ENCODE results near the gene KAT7. TPM values are rescaled to one million over a fixed set of nuclear protein-coding genes. Genes with fewer than 3 reads are reported as not detected.

Gene KAT7
- total and polyA plus RNA-seq, 2 experiments from 2014 or later = 20.9 to 27.5 TPM

- Histone ChIP-seq H3K9me2 (ENCODE audit: insufficient read depth) (no peaks in the 10 kb centered on the region), H3K79me2 (ENCODE audit: insufficient read depth) (no peaks in the 10 kb centered on the region), H4K20me1 (ENCODE audit: insufficient read depth) (no peaks in the 10 kb centered on the region), H3K27ac (no peak overlapping the region), H3K36me3 (ENCODE audit: low read depth) (no peaks in the 10 kb centered on the region), H3K9ac (peak overlapping the region; percentile 64), H2AFZ (peak overlapping the region; percentile 80), H3K9me3 (ENCODE audit: low read depth) (no peaks in the 10 kb centered on the region), H3K4me2 (ENCODE audit: unreplicated experiment) (peak overlapping the region; percentile 46), H3F3A (ENCODE audit: insufficient read depth) (peaks cover 19% of the 10 kb centered on the region), H3K27me3 (replicated peaks; ENCODE audit: insufficient read depth) (no peaks in the 10 kb centered on the region), H3K4me3 (peak overlapping the region; percentile 74), H3K4me1 (ENCODE audit: insufficient read depth) (no peaks in the 10 kb centered on the region)
- WGBS, 2 experiments (ENCODE audit: low coverage in 1 of 2, low lambda C conversion rate in 2 of 2, missing lambda C conversion rate in 2 of 2) = 6% methylated on average over 26 to 34 of the region's 61 CpGs
- peak; percentile 65 for DNase-seq
- in situ Hi-C loops (cut with MboI) = loop anchor here (10.0 kb wide), 1 partner anchor 286 kb away; no protein-coding TSS in a partner anchor
- no peak for TF ChIP-seq EZH2 (IDR thresholded peaks at IDR 0.05; ENCODE audit: insufficient read depth, poor library complexity, severe bottlenecking)
- no peak for TF ChIP-seq EZH2phosphoT487 (IDR thresholded peaks at IDR 0.05; ENCODE audit: insufficient read depth, low read depth)
Measured at GRCh38 chr17:49850772-49851386, 62.4 kb downstream of the KAT7 start.

GRCh38 chr17:49851387-49852291 lies 63.2 kb downstream of the KAT7 start:
- H3K27ac ChIP-seq = no peak overlapping the region
- H4K20me1 ChIP-seq (ENCODE audit: insufficient read depth) = no peaks in the 10 kb centered on the region
- no peaks in the 10 kb centered on the region for H3K9me3 ChIP-seq (ENCODE audit: low read depth)
- H3K4me3 ChIP-seq = peak overlapping the region; percentile 74
- H3K4me2 ChIP-seq (ENCODE audit: unreplicated experiment) = peak overlapping the region; percentile 46
- in situ Hi-C loops (cut with MboI) = loop anchor here (10.0 kb wide), 1 partner anchor 287 kb away; no protein-coding TSS in a partner anchor
- H3K79me2 ChIP-seq (ENCODE audit: insufficient read depth) = no peaks in the 10 kb centered on the region
- no peaks in the 10 kb centered on the region for H3K4me1 ChIP-seq (ENCODE audit: insufficient read depth)
- H2AFZ ChIP-seq = peak overlapping the region; percentile 80
- H3K9me2 ChIP-seq (ENCODE audit: insufficient read depth) = no peaks in the 10 kb centered on the region
- peak overlapping the region; percentile 64 for H3K9ac ChIP-seq
- no peaks in the 10 kb centered on the region for H3K36me3 ChIP-seq (ENCODE audit: low read depth)
- TF ChIP-seq EZH2phosphoT487 (IDR thresholded peaks at IDR 0.05; ENCODE audit: insufficient read depth, low read depth) = no peak
- TF ChIP-seq EZH2 (IDR thresholded peaks at IDR 0.05; ENCODE audit: insufficient read depth, poor library complexity, severe bottlenecking) = no peak
- no peaks in the 10 kb centered on the region for H3K27me3 ChIP-seq (replicated peaks; ENCODE audit: insufficient read depth)
- H3F3A ChIP-seq (ENCODE audit: insufficient read depth) = peaks cover 19% of the 10 kb centered on the region
- peak; percentile 83 for DNase-seq
- 7 to 16% methylated on average over 30 to 55 of the region's 55 CpGs for WGBS, 2 experiments (ENCODE audit: low coverage in 1 of 2, low lambda C conversion rate in 2 of 2, missing lambda C conversion rate in 2 of 2)

GRCh38 chr17:49853470-49854015 lies 65.1 kb downstream of the KAT7 start:
- Histone ChIP-seq H3K27me3 (replicated peaks; ENCODE audit: insufficient read depth) (no peaks in the 10 kb centered on the region), H3K79me2 (ENCODE audit: insufficient read depth) (no peaks in the 10 kb centered on the region), H3K4me3 (no peak overlapping the region), H3F3A (ENCODE audit: insufficient read depth) (peaks cover 18% of the 10 kb centered on the region), H2AFZ (no peak overlapping the region), H3K27ac (no peak overlapping the region), H3K4me2 (ENCODE audit: unreplicated experiment) (no peak overlapping the region), H3K9me3 (ENCODE audit: low read depth) (no peaks in the 10 kb centered on the region), H4K20me1 (ENCODE audit: insufficient read depth) (no peaks in the 10 kb centered on the region), H3K9me2 (ENCODE audit: insufficient read depth) (no peaks in the 10 kb centered on the region), H3K36me3 (ENCODE audit: low read depth) (no peaks in the 10 kb centered on the region), H3K9ac (no peak overlapping the region), H3K4me1 (ENCODE audit: insufficient read depth) (no peaks in the 10 kb centered on the region)
- WGBS, 2 experiments (ENCODE audit: low coverage in 1 of 2, low lambda C conversion rate in 2 of 2, missing lambda C conversion rate in 2 of 2) = 70 to 73% methylated on average over 10 of the region's 10 CpGs
- no peak for DNase-seq
- in situ Hi-C loops (cut with MboI) = loop anchor here (10.0 kb wide), 1 partner anchor 289 kb away; no protein-coding TSS in a partner anchor
- TF ChIP-seq EZH2 (IDR thresholded peaks at IDR 0.05; ENCODE audit: insufficient read depth, poor library complexity, severe bottlenecking) = no peak
- no peak for TF ChIP-seq EZH2phosphoT487 (IDR thresholded peaks at IDR 0.05; ENCODE audit: insufficient read depth, low read depth)

- H3K9me2 ChIP-seq (ENCODE audit: insufficient read depth) = no peaks in the 10 kb centered on the region
Measured at GRCh38 chr17:49854126-49854525, 65.6 kb downstream of the KAT7 start.

More at GRCh38 chr17:49854126-49854525, 65.6 kb downstream of the KAT7 start:
- no peak for DNase-seq
- no peaks in the 10 kb centered on the region for H4K20me1 ChIP-seq (ENCODE audit: insufficient read depth)
- H3K9me3 ChIP-seq (ENCODE audit: low read depth) = no peaks in the 10 kb centered on the region
- no peak for TF ChIP-seq EZH2 (IDR thresholded peaks at IDR 0.05; ENCODE audit: insufficient read depth, poor library complexity, severe bottlenecking)
- TF ChIP-seq EZH2phosphoT487 (IDR thresholded peaks at IDR 0.05; ENCODE audit: insufficient read depth, low read depth) = no peak
- H3F3A ChIP-seq (ENCODE audit: insufficient read depth) = peaks cover 15% of the 10 kb centered on the region
- WGBS, 2 experiments (ENCODE audit: low coverage in 1 of 2, low lambda C conversion rate in 2 of 2, missing lambda C conversion rate in 2 of 2) = 76 to 82% methylated on average over 5 of the region's 5 CpGs
- no peaks in the 10 kb centered on the region for H3K4me1 ChIP-seq (ENCODE audit: insufficient read depth)
- no peaks in the 10 kb centered on the region for H3K36me3 ChIP-seq (ENCODE audit: low read depth)
- H3K27me3 ChIP-seq (replicated peaks; ENCODE audit: insufficient read depth) = no peaks in the 10 kb centered on the region
- no peaks in the 10 kb centered on the region for H3K79me2 ChIP-seq (ENCODE audit: insufficient read depth)
- in situ Hi-C loops (cut with MboI) = loop anchor here (10.0 kb wide), 1 partner anchor 289 kb away; no protein-coding TSS in a partner anchor
- no peak overlapping the region for H3K4me3 ChIP-seq
- no peak overlapping the region for H2AFZ ChIP-seq
- H3K27ac ChIP-seq = no peak overlapping the region
- no peak overlapping the region for H3K9ac ChIP-seq
- H3K4me2 ChIP-seq (ENCODE audit: unreplicated experiment) = no peak overlapping the region
